ENCODE results near the gene NPAS3.

The NPAS3 gene

DNA sequence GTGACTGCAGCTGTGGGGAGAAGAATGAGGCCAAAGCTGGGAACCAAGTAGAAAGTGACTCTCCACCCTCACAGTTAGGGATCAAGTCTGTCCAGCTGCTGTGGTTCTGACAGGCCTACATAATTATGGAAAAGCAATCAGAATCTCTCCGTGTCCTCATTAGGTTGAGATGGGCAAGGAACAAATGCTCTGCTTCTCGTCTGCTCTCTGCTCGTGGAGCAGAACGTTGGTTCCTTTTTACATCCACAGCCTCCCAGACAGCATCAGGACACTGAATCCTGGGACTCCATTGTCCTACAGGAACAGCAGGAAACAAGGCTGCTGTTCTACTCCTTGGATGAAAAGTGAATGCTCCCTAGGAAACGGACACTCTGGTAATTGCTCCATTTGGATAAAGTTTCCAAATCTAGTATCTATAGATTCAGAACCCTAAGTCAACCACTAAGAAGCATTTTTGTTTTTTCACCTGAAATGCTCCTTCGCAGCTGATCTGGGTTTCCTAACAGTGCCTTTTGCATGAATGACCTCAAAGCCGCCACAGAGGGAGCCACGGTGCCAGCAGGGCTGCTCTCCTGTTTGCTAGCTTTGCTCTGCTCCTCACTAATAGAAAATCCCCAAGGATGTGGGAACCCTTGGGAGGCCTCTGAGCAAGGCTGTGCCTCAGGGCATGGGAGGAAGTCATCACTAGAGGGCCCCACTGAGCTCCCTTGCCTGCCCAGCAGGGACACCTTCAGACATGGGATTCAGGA lies 910.2 kb downstream of the NPAS3 start:
- H2BK12ac ChIP-seq (ENCODE audit: low read length), result no peak overlapping the region
- H3K79me2 ChIP-seq (ENCODE audit: control insufficient read depth, insufficient read depth, low read length, poor library complexity), result peaks cover 2% of the 10 kb centered on the region

DNA sequence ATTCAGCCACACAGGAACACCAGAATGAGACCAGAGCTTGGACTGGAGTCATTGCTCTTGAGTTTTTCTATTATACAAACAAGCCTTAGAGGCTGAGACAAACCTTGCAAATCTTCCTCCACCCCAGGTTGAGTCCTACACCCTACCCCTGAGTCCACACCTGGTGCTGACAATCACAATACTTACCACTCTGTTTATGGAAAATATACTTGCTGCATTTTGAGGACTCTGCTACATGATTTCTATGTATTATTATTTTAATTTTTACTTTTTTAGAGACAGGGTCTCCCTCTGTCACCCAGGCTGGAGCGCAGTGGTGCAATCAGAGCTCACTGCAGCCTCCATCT lies 910.7 kb downstream of the NPAS3 start:
- WGBS (ENCODE audit: extremely low coverage, insufficient coverage, insufficient read length), result no CpG with 5 or more reads among the region's 1 CpG
- no peak overlapping the region for H2AFZ ChIP-seq (ENCODE audit: insufficient read depth, low read length, poor library complexity)
- no peak overlapping the region for H2AK5ac ChIP-seq (ENCODE audit: low read length)
- H3K23ac ChIP-seq (ENCODE audit: low read length), result no peak overlapping the region
- H3K4me1 ChIP-seq (ENCODE audit: control insufficient read depth in 1 of 2, insufficient read depth in 2 of 2, low read length in 2 of 2), result no peaks in the 10 kb centered on the region
- no peak overlapping the region for H4K8ac ChIP-seq (ENCODE audit: low read depth, low read length)
- no peak overlapping the region for H2BK120ac ChIP-seq (ENCODE audit: insufficient read depth, low read length, poor library complexity)
- H4K12ac ChIP-seq (ENCODE audit: low read depth, low read length), result no peak overlapping the region
- H3K36me3 ChIP-seq (ENCODE audit: control insufficient read depth in 1 of 2, insufficient read depth in 2 of 2, low read length in 2 of 2), result no peaks in the 10 kb centered on the region
- no peak overlapping the region for H2BK5ac ChIP-seq (ENCODE audit: low read depth, low read length, poor library complexity)
- H3K27me3 ChIP-seq (ENCODE audit: insufficient read depth, low read length), result no peaks in the 10 kb centered on the region
- H3K4me2 ChIP-seq (ENCODE audit: low read length), result no peak overlapping the region
- no peak for DNase-seq
- H3K4ac ChIP-seq (ENCODE audit: low read depth, low read length), result no peak overlapping the region
- H3K79me2 ChIP-seq (ENCODE audit: control insufficient read depth, insufficient read depth, low read length, poor library complexity), result peaks cover 2% of the 10 kb centered on the region
- H3K27ac ChIP-seq (ENCODE audit: low read depth, low read length), result no peak overlapping the region
- H3K4me3 ChIP-seq (ENCODE audit: low read depth, low read length), result no peak overlapping the region
- H3K14ac ChIP-seq (ENCODE audit: low read length), result no peak overlapping the region
- H3K9ac ChIP-seq (ENCODE audit: low read length), result no peak overlapping the region
- H4K91ac ChIP-seq (ENCODE audit: low read depth, low read length), result no peak overlapping the region
- H3K79me1 ChIP-seq (ENCODE audit: low read length), result no peaks in the 10 kb centered on the region
- H3K18ac ChIP-seq (ENCODE audit: low read length), result no peak overlapping the region
- no peaks in the 10 kb centered on the region for H3K9me3 ChIP-seq (ENCODE audit: insufficient read depth, low read depth, low read length)
- no peak overlapping the region for H2BK12ac ChIP-seq (ENCODE audit: low read length)

More for the DNA sequence above, 910.2 kb downstream of the NPAS3 start:
- H3K4me1 ChIP-seq (ENCODE audit: control insufficient read depth in 1 of 2, insufficient read depth in 2 of 2, low read length in 2 of 2), result no peaks in the 10 kb centered on the region
- no peak overlapping the region for H2AK5ac ChIP-seq (ENCODE audit: low read length)
- no CpG with 5 or more reads among the region's 8 CpGs for WGBS (ENCODE audit: extremely low coverage, insufficient coverage, insufficient read length)
- H3K4ac ChIP-seq (ENCODE audit: low read depth, low read length), result no peak overlapping the region
- no peak overlapping the region for H3K14ac ChIP-seq (ENCODE audit: low read length)
- no peaks in the 10 kb centered on the region for H3K9me3 ChIP-seq (ENCODE audit: insufficient read depth, low read depth, low read length)
- H2AFZ ChIP-seq (ENCODE audit: insufficient read depth, low read length, poor library complexity), result no peak overlapping the region
- H4K8ac ChIP-seq (ENCODE audit: low read depth, low read length), result no peak overlapping the region
- no peak overlapping the region for H3K4me2 ChIP-seq (ENCODE audit: low read length)
- H4K91ac ChIP-seq (ENCODE audit: low read depth, low read length), result no peak overlapping the region
- H4K12ac ChIP-seq (ENCODE audit: low read depth, low read length), result no peak overlapping the region
- H3K36me3 ChIP-seq (ENCODE audit: control insufficient read depth in 1 of 2, insufficient read depth in 2 of 2, low read length in 2 of 2), result no peaks in the 10 kb centered on the region
- H3K18ac ChIP-seq (ENCODE audit: low read length), result no peak overlapping the region
- H3K4me3 ChIP-seq (ENCODE audit: low read depth, low read length), result no peak overlapping the region
- H3K79me1 ChIP-seq (ENCODE audit: low read length), result no peaks in the 10 kb centered on the region
- H3K23ac ChIP-seq (ENCODE audit: low read length), result no peak overlapping the region
- no peak overlapping the region for H3K9ac ChIP-seq (ENCODE audit: low read length)
- DNase-seq, result peak; percentile 73 to 84
- H3K27me3 ChIP-seq (ENCODE audit: insufficient read depth, low read length), result no peaks in the 10 kb centered on the region
- H2BK5ac ChIP-seq (ENCODE audit: low read depth, low read length, poor library complexity), result no peak overlapping the region
- no peak overlapping the region for H2BK120ac ChIP-seq (ENCODE audit: insufficient read depth, low read length, poor library complexity)
- H3K27ac ChIP-seq (ENCODE audit: low read depth, low read length), result no peak overlapping the region

DNA sequence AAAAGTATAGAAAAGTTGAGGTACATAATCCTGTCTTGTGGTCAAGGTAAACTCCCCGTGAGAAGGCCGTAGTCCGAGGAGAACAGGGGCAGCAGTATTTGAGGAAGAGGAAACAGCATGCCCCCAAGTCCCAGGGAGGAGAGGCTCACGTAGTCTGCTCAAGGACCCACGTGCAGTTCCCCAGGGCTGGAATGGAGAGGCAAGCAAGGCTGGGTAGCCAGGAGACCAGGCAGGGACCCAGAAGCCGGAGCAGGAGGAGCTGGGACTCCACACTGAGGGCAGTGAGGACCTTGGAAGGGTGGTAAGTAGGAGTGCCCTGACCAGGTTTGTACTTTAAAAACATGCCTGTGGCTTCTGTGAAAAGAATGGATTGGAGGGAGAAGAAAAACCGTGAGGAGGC lies 912.1 kb downstream of the NPAS3 start:
- H3K4ac ChIP-seq (ENCODE audit: low read depth, low read length), result no peak overlapping the region
- H3K9ac ChIP-seq (ENCODE audit: low read length), result no peak overlapping the region
- H4K8ac ChIP-seq (ENCODE audit: low read depth, low read length), result peak overlapping the region; percentile 62
- H4K12ac ChIP-seq (ENCODE audit: low read depth, low read length), result no peak overlapping the region
- H3K79me1 ChIP-seq (ENCODE audit: low read length), result no peaks in the 10 kb centered on the region
- H3K23ac ChIP-seq (ENCODE audit: low read length), result no peak overlapping the region
- peak overlapping the region; percentile 42 for H2BK12ac ChIP-seq (ENCODE audit: low read length)
- H3K14ac ChIP-seq (ENCODE audit: low read length), result peak overlapping the region; percentile 28
- H3K79me2 ChIP-seq (ENCODE audit: control insufficient read depth, insufficient read depth, low read length, poor library complexity), result no peaks in the 10 kb centered on the region
- H2BK5ac ChIP-seq (ENCODE audit: low read depth, low read length, poor library complexity), result no peak overlapping the region
- no peak overlapping the region for H3K4me3 ChIP-seq (ENCODE audit: low read depth, low read length)
- H3K18ac ChIP-seq (ENCODE audit: low read length), result no peak overlapping the region
- no peak for DNase-seq
- H2AFZ ChIP-seq (ENCODE audit: insufficient read depth, low read length, poor library complexity), result no peak overlapping the region
- H2AK5ac ChIP-seq (ENCODE audit: low read length), result peak overlapping the region; percentile 56
- H4K91ac ChIP-seq (ENCODE audit: low read depth, low read length), result peak overlapping the region; percentile 39
- H3K4me2 ChIP-seq (ENCODE audit: low read length), result no peak overlapping the region
- H3K27ac ChIP-seq (ENCODE audit: low read depth, low read length), result no peak overlapping the region
- no CpG with 5 or more reads among the region's 7 CpGs for WGBS (ENCODE audit: extremely low coverage, insufficient coverage, insufficient read length)
- H2BK120ac ChIP-seq (ENCODE audit: insufficient read depth, low read length, poor library complexity), result peak overlapping the region; percentile 2
- H3K36me3 ChIP-seq (ENCODE audit: control insufficient read depth in 1 of 2, insufficient read depth in 2 of 2, low read length in 2 of 2), result no peaks in the 10 kb centered on the region
- H3K4me1 ChIP-seq (ENCODE audit: control insufficient read depth in 1 of 2, insufficient read depth in 2 of 2, low read length in 2 of 2), result no peaks in the 10 kb centered on the region
- no peaks in the 10 kb centered on the region for H3K27me3 ChIP-seq (ENCODE audit: insufficient read depth, low read length)
- no peaks in the 10 kb centered on the region for H3K9me3 ChIP-seq (ENCODE audit: insufficient read depth, low read depth, low read length)

DNA sequence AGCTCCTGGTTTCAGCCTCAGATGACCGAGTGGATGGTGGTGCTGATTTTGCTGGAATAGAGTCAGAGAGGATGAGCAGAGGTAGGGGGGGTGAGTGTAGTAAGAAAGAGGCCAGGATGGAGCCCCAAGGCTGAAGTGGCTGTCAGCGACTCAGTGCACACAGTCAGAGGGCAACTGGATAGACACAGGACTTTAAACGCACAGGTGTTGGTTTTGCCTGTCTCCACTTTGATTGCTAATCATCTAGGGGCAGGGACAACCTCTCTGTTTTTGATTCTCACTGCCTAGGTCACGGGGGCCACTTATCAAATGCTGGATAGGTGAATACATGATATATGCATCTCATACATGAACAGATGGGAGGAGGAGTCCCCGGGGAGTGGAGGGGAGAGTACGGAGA lies 912.7 kb downstream of the NPAS3 start:
- Histone ChIP-seq H4K8ac (ENCODE audit: low read depth, low read length) (no peak overlapping the region), H2BK120ac (ENCODE audit: insufficient read depth, low read length, poor library complexity) (no peak overlapping the region), H3K4me3 (ENCODE audit: low read depth, low read length) (no peak overlapping the region), H3K36me3 (ENCODE audit: control insufficient read depth in 1 of 2, insufficient read depth in 2 of 2, low read length in 2 of 2) (no peaks in the 10 kb centered on the region), H3K14ac (ENCODE audit: low read length) (no peak overlapping the region), H2AFZ (ENCODE audit: insufficient read depth, low read length, poor library complexity) (no peak overlapping the region), H3K4me1 (ENCODE audit: control insufficient read depth in 1 of 2, insufficient read depth in 2 of 2, low read length in 2 of 2) (no peaks in the 10 kb centered on the region), H3K9ac (ENCODE audit: low read length) (no peak overlapping the region), H3K27me3 (ENCODE audit: insufficient read depth, low read length) (no peaks in the 10 kb centered on the region), H2AK5ac (ENCODE audit: low read length) (no peak overlapping the region), H3K4ac (ENCODE audit: low read depth, low read length) (no peak overlapping the region), H4K91ac (ENCODE audit: low read depth, low read length) (no peak overlapping the region), H3K79me1 (ENCODE audit: low read length) (no peaks in the 10 kb centered on the region), H3K27ac (ENCODE audit: low read depth, low read length) (no peak overlapping the region), H3K18ac (ENCODE audit: low read length) (no peak overlapping the region), H4K12ac (ENCODE audit: low read depth, low read length) (no peak overlapping the region), H2BK5ac (ENCODE audit: low read depth, low read length, poor library complexity) (no peak overlapping the region), H3K23ac (ENCODE audit: low read length) (no peak overlapping the region), H2BK12ac (ENCODE audit: low read length) (no peak overlapping the region), H3K79me2 (ENCODE audit: control insufficient read depth, insufficient read depth, low read length, poor library complexity) (no peaks in the 10 kb centered on the region), H3K4me2 (ENCODE audit: low read length) (no peak overlapping the region), H3K9me3 (ENCODE audit: insufficient read depth, low read depth, low read length) (no peaks in the 10 kb centered on the region)
- no CpG with 5 or more reads among the region's 6 CpGs for WGBS (ENCODE audit: extremely low coverage, insufficient coverage, insufficient read length)
- no peak for DNase-seq

Data from trophoblast cell (in vitro differentiated cells and primary cell).